ENCODE data around the gene ST7L.

ST7L gene

DNA sequence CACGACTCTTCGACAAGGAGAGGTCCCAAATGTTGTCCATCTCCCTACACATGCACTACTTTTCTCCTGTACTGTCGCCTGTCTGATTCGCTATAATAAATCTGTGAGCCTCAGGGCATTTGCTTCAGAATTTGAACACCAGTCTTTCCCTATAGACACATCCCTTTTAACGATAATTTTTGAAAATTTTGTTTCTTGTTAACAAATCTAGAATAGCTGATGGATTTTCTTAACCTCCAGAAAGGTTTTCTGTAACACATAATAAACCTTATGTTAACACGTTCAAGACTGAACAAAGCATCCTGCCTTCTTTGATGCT lies 1.4 kb upstream of the ST7L start:
- DNase-seq = no peak
- in situ Hi-C loops (cut with MboI; ENCODE audit: low pct_unique_long_range_greater_than_20kb, low sequenced_read_pairs) = loop anchor here (25.0 kb wide), 1 partner anchor 233 kb away; the partner anchor contains the start of gene CTTNBP2NL

DNA sequence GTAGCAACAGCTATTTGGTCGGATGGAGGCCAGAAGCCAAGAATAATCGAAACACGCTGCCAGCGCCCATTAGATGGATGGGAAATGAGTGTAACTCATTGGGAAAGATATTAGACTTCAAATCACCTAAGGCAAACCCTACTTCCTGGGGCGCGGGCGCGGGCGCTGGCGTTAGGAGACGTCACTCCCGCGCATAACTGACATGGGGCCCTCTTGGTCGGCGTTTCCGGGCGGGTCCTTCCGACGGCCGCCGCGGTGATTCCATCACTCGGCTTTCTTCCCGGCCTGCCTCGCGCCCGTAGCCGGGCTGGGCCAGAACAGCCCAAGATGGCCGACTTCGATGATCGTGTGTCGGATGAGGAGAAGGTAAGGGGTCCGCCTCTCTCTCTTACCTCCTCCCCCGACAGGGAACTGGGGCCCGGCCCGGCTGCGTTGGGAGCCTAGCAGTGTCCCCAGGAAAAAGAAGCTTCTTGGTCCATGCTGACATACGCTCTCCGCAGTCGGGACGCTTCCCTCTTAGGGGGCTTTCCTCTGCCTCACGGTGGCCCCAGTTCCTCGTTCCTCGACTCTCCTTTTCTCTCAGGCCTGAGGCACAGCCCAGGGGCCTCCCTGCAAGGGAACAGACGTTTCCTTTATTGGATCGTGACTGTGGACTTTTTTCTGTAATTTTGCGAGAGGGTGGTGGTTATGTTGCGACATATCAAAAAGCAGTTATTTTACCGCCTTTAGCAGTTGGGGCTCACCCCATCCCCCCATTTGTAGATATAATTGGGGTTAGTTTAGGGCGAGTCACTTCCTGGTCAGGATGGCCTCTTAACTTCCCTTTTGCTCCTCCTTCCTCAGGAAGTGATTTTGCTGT lies 806 bp upstream of the ST7L start, which contains the start of gene CAPZA1:
Gene CAPZA1, plus strand, starts transcription at position 315 of the 859 bp plus-strand sequence. Its CDS starts 13 bp downstream, at position 328.
- peak; percentile 93 for DNase-seq
- in situ Hi-C loops (cut with MboI; ENCODE audit: low pct_unique_long_range_greater_than_20kb, low sequenced_read_pairs) = loop anchor here (25.0 kb wide), 1 partner anchor 232 kb away; the partner anchor contains the start of gene CTTNBP2NL

DNA sequence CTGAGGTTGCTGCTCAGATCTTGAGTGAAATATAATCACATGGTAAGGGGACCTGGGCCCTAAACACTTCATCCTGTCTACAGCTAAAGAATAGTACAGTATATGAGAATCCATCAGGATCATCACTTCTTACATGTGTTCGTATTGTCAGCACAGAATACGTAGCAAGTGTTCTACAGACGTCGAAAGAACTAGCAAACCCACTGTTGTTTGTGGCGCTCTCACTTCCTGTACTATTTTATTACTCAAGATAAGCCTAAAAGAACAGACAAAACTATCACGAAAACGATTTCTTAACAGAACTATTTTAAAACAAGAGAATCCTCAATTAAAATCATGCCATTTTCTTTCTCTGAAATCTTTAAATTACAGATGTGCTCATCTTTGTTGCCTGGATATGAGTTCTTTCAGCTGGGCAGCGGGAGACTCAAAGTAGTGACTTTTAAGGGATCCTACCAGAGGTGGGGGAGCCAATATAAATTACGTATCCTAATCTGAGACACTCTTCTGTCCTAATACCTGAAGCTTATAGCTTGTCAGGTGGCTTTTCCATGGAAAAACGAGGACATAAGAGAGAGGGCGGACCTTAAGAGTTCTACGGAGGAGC lies 724 bp downstream of the ST7L start:
- peak; percentile 52 for DNase-seq
- in situ Hi-C loops (cut with MboI; ENCODE audit: low pct_unique_long_range_greater_than_20kb, low sequenced_read_pairs) = loop anchor here (25.0 kb wide), 1 partner anchor 231 kb away; the partner anchor contains the start of gene CTTNBP2NL

DNA sequence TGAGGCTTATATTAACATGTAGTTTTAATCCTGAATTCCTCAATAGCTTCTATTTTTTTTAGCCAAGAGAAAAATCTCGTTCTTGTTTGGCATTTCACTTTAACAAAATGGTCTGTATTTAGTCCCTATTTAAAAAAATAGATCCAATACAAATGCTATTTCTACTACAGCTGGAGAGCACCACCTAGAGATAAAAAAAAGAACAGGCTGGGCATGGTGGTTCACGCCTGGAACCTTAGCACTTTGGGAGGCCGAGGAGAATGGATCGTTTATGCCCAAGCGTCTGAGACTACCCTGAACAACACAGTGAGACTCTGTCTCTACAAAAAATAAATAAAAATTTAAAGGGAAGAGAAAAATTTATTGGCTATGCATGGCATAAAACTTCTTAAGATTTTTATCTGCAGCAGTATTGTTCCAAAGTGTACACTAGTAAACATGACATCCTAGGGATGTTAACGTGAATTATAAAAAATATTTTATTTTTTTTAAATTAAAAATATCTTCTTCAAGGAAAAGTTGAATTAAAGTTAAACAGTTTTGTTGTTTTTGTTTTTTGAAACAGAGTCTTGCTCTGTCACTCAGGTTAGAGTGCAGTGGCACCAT lies 4.4 kb downstream of the ST7L start:
- in situ Hi-C loops (cut with MboI; ENCODE audit: low pct_unique_long_range_greater_than_20kb, low sequenced_read_pairs) = loop anchor here (25.0 kb wide), 1 partner anchor 227 kb away; the partner anchor contains the start of gene CTTNBP2NL
- peak; percentile 73 for DNase-seq

DNA sequence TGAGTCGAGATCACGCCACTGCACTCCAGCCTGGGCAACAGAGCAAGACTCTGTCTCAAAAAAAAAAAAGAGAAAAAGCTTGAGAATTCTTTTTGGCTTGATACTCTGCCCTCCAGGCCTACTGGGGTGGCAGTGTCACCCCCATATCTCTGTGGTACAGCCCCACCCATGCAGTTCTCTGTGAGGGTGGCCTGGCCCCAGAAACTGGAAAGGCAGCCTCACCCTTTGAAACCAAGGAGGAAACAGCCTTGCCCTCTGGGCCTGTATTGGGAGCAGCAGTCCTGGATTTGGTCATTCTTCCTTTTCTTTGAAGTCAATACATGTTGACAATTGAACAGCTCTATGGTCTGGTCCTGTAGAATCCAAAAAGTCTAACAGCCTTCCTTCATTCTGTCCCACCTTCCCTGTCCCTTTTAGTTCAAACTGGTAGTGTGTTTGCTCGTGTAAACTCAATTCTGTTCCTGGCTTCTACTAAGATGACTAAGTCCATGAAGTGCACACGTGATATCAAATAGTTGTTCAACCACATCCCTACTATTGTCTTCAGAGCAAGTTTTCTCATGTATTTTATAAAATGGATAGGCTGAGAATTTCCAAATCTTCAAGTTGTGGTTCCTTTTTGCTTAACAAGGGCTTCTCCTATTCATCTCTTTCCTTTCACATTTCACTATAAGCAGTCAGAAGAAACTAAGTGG lies 13.2 kb downstream of the ST7L start:
- in situ Hi-C loops (cut with MboI; ENCODE audit: low pct_unique_long_range_greater_than_20kb, low sequenced_read_pairs) = loop anchor here (25.0 kb wide), 1 partner anchor 218 kb away; the partner anchor contains the start of gene CTTNBP2NL
- DNase-seq = no peak

DNA sequence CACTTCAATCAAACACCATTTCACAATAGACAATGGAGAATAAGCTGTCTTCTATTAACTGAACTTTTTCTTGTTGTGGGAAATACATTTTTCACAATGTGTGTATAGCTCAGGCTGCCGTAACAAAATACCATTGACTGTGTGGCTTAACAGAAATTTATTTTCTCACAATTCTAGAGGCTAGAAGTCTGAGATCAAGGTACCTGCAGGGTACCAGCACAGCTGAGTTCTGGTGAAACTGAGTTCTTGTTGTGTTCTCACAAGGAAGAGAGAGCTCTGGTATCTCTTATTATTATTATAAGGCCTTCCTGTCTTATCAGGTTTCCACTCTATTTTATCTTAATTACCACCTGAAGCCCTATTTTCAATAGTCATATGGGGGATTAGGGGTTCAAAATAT lies 15.4 kb downstream of the ST7L start:
- in situ Hi-C loops (cut with MboI; ENCODE audit: low pct_unique_long_range_greater_than_20kb, low sequenced_read_pairs) = loop anchor here (25.0 kb wide), 1 partner anchor 216 kb away; the partner anchor contains the start of gene CTTNBP2NL
- DNase-seq = no peak

DNA sequence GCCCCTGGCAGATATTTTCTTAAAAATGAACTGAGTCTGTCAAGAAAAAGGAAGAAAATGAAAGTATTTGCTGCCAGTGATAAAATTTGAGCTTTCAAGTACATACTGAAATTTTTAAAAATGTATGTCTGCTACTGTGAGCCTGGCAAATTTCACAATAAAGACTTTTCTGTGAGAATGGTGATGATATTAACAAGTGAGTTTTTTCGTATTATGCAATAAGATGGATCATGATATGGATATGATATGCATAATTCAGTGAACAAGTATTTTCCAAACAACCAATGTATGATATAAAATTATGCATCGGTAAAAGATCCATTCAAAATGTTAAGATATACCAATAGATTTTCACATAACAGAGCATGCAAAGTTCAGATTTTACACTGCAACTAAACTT lies 15.9 kb downstream of the ST7L start:
- no peak for DNase-seq
- in situ Hi-C loops (cut with MboI; ENCODE audit: low pct_unique_long_range_greater_than_20kb, low sequenced_read_pairs) = loop anchor here (25.0 kb wide), 1 partner anchor 216 kb away; the partner anchor contains the start of gene CTTNBP2NL

DNA sequence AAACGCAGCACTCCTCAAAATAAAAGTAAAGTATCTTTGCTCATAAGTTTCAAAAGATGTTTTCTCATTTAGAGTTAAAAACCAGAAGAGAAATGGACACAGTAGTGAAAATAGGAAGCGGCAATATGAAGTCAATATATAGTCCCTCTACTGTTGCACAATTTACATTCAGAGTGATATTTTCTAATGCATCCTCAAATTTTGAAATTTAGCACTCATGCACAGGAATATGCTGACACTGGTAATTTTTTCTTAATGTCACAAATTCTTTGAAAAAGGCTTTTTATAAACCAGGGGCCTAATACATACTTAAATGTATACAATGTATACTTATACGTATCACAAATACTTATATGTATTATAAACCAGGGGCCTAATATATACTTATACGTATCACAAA lies 19.5 kb downstream of the ST7L start:
- no peak for DNase-seq
- in situ Hi-C loops (cut with MboI; ENCODE audit: low pct_unique_long_range_greater_than_20kb, low sequenced_read_pairs) = no loop called here

DNA sequence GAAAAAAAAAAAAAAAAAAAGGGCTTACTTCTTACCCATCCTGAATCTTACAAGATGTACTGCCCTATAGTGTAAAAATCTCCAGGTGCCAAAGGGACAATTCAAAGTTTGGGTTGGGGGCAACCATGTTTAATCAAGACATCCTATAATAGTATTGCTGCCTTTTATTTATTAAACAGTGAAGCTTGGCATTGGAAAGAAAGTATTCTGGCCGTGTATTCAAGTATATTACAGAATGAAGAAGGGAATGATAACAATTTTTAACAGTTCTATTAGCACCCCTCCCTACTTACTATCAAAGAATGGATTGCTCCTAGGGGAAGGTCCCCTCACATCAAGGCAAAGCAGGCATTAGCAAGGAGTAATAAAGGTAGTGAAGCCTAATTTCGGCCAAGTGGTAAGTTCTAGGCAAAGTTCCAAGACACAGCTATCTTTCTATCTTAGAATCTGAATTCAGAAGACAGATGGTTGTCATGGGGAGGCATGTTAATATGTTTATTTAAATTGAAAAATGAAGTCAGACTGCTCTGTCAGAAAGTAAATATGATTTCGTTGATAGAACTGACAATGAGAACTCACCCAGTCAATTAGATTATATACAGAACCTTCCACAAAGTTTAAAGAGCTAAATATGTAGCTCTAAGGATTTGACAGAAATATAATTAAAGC lies 24.6 kb downstream of the ST7L start:
- DNase-seq = no peak
- in situ Hi-C loops (cut with MboI; ENCODE audit: low pct_unique_long_range_greater_than_20kb, low sequenced_read_pairs) = no loop called here

DNA sequence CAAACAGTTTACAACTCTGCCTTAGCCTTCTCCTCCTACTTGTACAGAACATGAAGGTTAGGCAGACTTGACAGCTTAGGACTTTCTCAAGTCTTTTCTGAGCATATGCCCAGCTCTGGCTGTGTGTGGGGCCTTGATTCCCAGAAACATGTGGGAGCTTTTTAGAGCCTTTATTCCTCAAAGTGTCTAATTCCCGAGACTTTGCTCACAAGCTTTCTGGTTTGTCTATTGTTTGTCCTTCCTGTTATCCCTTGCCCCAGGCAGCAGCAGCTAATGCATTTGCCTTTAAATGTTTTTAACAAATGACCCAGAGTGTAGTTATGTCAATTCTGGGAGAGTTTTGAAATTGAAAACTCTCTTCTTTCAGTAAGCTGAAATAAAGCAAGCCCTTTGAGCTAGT lies 29.2 kb downstream of the ST7L start:
- in situ Hi-C loops (cut with MboI; ENCODE audit: low pct_unique_long_range_greater_than_20kb, low sequenced_read_pairs) = no loop called here
- DNase-seq = no peak

DNA sequence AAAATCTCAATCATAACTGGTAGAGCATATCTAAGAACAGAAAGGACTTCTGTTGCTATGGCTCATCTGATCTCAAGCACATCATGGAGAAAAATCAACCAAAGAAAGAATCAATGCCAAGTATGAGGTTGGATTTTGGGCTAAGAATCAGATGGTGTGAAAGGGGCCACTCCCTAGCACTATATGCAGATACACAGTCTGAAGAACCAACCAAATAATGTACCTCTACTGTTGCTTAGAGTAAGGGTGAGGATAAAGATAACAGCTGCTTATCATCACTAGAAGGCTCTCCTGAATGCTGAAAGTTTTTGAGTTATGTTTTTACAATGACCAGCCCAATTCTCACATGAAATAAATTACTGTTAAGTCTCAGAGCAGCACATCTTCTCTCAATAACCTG lies 35.6 kb downstream of the ST7L start:
- no peak for DNase-seq
- in situ Hi-C loops (cut with MboI; ENCODE audit: low pct_unique_long_range_greater_than_20kb, low sequenced_read_pairs) = no loop called here

DNA sequence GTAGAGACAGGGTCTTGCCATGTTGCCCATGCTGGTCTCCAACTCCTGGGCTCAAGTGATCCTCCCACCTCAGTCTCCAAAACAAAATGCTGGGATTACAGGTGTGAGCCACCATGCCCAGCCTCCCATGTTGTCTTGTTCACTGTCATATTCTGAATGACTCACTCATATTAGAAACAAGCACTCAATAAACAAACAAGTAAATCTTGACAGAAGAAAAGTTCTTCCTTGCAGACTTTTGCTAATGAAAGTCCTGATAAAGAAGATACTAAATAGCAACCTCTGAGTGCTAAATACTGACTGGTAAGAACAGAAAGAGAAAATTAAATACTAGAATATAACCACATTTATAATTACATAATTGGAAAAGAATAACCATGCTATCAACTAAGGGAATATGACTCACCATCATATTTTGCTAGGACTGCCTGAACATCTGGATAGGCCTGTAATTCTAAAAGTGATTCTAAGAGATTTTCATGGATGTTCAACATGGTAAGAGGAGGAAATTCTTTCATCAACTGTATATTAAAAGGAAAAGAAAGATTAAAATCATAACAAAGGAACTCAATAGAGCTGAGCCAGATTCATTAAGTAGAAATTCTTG lies 37.3 kb downstream of the ST7L start:
- in situ Hi-C loops (cut with MboI; ENCODE audit: low pct_unique_long_range_greater_than_20kb, low sequenced_read_pairs) = no loop called here
- DNase-seq = no peak

DNA sequence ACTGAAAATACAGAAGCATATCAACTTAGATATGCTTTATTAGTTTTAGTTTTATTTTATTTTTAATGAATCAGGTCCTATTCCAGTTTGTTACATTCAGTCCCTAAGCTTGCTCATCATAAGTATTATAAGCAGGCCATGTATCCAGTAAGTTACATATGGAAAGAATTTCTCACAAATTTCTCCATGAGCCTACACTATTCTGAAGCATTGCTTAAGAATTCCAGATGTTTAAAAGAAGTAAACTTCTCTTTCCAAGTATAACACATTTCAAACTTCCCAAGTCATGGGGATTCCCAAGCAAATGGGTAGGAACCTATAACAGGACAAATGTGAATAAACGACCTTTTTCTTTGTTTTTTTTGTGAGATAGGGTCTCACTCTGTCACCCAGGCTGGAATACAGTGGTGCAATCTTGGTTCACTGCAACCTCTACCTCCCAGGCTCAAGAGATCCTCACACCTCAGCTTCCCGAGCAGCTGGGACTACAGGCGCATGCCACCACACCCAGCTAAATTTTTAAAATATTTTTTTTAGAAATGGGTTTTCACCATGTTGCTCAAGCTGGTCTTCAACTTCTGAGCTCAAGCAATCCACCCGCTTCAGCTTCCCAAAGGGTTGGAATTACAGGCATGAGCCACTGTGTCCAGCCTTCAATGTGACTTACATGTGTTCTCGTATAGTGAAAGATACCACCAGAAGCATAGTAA lies 39.0 kb downstream of the ST7L start:
- in situ Hi-C loops (cut with MboI; ENCODE audit: low pct_unique_long_range_greater_than_20kb, low sequenced_read_pairs) = no loop called here
- no peak for DNase-seq

DNA sequence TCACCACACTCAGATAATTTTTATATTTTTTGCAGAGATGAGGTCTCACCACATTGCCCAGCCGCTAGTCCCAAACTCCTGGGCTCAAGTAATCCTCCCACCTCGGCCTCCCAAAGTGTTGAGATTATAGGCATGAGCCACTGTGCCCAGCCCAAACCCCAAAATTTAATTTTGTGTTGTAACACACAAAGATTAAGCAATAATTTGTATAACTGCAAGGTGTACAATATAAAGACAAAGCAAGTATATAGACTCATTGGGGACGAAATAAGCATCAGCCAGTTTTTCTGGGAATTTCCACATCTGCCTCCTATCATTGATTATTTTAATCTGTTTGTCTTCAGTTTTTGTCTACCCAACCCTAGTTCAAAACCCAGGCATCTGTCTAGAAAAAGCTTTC lies 42.7 kb downstream of the ST7L start:
- no peak for DNase-seq
- in situ Hi-C loops (cut with MboI; ENCODE audit: low pct_unique_long_range_greater_than_20kb, low sequenced_read_pairs) = no loop called here

DNA sequence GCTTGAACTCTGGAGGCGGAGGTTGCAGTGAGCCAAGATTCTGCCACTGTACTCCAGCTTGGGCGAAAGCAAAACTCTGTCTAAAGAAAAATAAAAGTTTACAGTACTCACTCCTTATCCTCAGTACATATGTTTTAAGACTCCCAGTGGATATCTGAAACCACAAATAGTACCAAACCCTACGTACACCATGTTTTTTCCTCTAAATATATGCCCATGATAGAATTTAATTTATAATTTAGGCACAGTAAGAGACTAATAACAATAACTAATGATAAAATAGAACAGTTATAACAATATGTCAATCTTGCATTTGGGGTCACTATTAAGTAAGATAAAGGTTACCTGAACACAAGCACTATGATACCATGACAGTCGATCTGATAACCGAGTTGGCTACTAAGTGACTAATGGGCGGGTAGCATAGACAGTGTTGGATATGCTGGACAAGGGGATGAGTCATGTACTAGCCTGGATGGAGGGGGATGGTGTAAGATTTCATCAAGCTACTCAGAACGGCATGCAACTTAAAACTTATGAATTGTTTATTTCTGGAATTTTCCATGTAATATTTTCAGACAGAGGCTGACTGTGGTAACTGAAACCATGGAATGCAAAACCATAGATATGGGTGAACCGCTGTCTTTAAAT lies 43.7 kb downstream of the ST7L start:
- no peak for DNase-seq
- in situ Hi-C loops (cut with MboI; ENCODE audit: low pct_unique_long_range_greater_than_20kb, low sequenced_read_pairs) = no loop called here

DNA sequence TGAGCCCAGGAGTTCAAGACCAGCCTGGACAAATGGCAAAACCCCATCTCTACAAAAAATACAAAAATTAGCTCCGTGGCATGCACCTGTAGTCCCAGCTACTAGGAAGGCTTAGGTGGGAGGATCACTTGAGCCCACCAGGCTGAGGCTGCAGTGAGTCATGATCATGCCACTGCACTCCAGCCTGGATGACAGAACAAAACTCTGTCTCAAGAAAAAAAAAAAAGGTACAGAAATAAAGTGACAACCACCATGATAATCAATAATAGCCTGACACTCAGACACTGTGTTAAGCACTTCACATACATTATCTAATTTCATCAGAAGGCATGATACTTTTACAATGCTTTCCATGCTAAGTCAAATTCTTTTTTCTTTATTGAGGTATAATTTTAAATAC lies 53.1 kb downstream of the ST7L start:
- in situ Hi-C loops (cut with MboI; ENCODE audit: low pct_unique_long_range_greater_than_20kb, low sequenced_read_pairs) = no loop called here
- DNase-seq = no peak

DNA sequence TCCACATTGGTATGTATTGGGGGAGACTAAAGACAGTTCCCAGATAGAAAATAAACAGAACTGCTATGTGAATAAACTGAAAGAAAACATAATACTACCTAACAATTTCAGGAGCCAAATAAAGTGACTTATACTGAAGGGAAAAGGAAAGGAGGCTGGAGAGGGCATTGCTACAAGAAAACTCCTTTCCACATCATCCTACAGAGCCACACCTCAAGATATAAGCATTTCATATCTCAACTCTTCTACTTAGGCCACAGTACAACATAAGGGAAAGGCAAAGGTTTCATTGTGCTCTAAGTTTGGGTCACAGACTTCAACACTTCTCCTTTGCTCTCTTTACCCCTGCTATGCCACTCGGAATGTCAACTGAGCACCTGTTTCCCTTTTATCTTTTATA lies 54.9 kb downstream of the ST7L start:
- no peak for DNase-seq
- in situ Hi-C loops (cut with MboI; ENCODE audit: low pct_unique_long_range_greater_than_20kb, low sequenced_read_pairs) = no loop called here
